H1 (cell line): ENCODE measurements around the gene PDP2.

Experiments
- BRCA1 ChIP-seq: IDR thresholded peaks from 2 replicates; pipeline ENCODE4 v1.6.1; 2012; ENCODE audit warnings: low read depth, low read length, improper control_type of control experiment
- POLR2A ChIP-seq, 2 experiments: IDR thresholded peaks; 1 replicate in 1 of 2; 2 replicates in 1 of 2; pipeline ENCODE4 v1.6.1; 2011; ENCODE audit warnings: low read depth in 2 of 2, low read length in 2 of 2, mild to moderate bottlenecking in 2 of 2; ENCODE audit errors: control extremely low read depth in 1 of 2
- SP1 ChIP-seq: IDR thresholded peaks from 2 replicates; pipeline ENCODE4 v1.6.1; 2011; ENCODE audit warnings: low read depth, low read length
- TAF1 ChIP-seq: IDR thresholded peaks from 2 replicates; pipeline ENCODE4 v1.6.1; 2011; ENCODE audit warnings: mild to moderate bottlenecking, low read depth, low read length

GRCh38 chr16:66916518-66916917, 36.2 kb downstream of the PDP2 start:
- TF ChIP-seq POLR2A (IDR thresholded peaks at IDR 0.05; ENCODE audit: control extremely low read depth in 1 of 2, low read depth in 2 of 2, low read length in 2 of 2) (no peak), TAF1 (no peak), BRCA1 (no peak), SP1 (no peak)
